ENCODE data around the gene MPP3. TPM values are rescaled to one million over a fixed set of nuclear protein-coding genes. Genes with fewer than 3 reads are reported as not detected.

MPP3 gene
- total RNA-seq, 1 donor from 2014 or later = 6.1 TPM

DNA sequence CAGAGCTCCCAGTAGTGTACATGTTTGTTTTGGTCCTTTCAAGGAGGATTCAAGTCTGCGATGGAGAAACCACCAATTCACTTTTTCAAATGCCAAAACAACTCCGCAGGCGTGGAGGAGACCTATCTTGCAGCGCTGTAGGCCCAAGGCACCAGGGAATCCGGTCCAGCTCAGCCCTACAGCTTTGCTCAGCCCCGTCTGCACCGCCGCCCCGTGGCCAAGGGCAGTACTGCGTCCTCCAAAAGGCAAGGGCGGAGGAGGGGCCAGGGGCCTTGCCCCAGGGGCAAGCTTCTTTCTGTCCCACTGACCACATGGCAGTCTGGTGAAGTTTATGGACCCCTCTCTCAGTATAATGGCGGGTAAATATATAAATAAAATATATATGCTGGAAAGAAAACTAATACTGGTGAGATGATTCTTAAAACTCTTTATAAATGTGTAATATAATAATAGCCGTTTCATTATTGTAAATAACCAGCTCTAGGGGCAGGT lies 13.3 kb upstream of the MPP3 start:
- H3K4me1 ChIP-seq = no peaks in the 10 kb centered on the region
- H3K9ac ChIP-seq = no peak overlapping the region
- no peaks in the 10 kb centered on the region for H3K9me3 Mint-ChIP-seq
- no peaks in the 10 kb centered on the region for H3K36me3 Mint-ChIP-seq
- H3F3A ChIP-seq (ENCODE audit: low read depth) = peaks cover 6% of the 10 kb centered on the region
- no peak overlapping the region for H3K27ac ChIP-seq
- DNase-seq (ENCODE audit: low spot score) = peak; percentile 86
- H2AFZ ChIP-seq (replicated peaks) = no peak overlapping the region
- H3K4me1 Mint-ChIP-seq = peaks cover 17% of the 10 kb centered on the region
- H3K4me3 Mint-ChIP-seq = no peak overlapping the region
- no peak overlapping the region for H3K4me3 ChIP-seq
- peak overlapping the region; percentile 21 for H3K27ac Mint-ChIP-seq
- H3K27me3 ChIP-seq = no peaks in the 10 kb centered on the region
- no peaks in the 10 kb centered on the region for H3K9me3 ChIP-seq (ENCODE audit: low read depth)
- H3K4me2 ChIP-seq = no peak overlapping the region
- H3K79me2 ChIP-seq (ENCODE audit: low read depth) = no peaks in the 10 kb centered on the region
- peak; percentile 94 for TF ChIP-seq CTCF (IDR thresholded peaks at IDR 0.05)
- no peak for TF ChIP-seq EZH2phosphoT487 (IDR thresholded peaks at IDR 0.05)
- no peaks in the 10 kb centered on the region for H3K36me3 ChIP-seq
- H4K20me1 ChIP-seq (ENCODE audit: low read depth) = no peaks in the 10 kb centered on the region
- H3K27me3 Mint-ChIP-seq (ENCODE audit: insufficient read depth, low read depth) = peaks cover 8% of the 10 kb centered on the region

- Histone ChIP-seq H3F3A (ENCODE audit: low read depth) (peaks cover 6% of the 10 kb centered on the region), H3K79me2 (ENCODE audit: low read depth) (no peaks in the 10 kb centered on the region), H3K4me3 (no peak overlapping the region), H4K20me1 (ENCODE audit: low read depth) (no peaks in the 10 kb centered on the region), H3K4me2 (no peak overlapping the region), H3K27me3 (no peaks in the 10 kb centered on the region), H2AFZ (replicated peaks) (no peak overlapping the region), H3K9me3 (ENCODE audit: low read depth) (no peaks in the 10 kb centered on the region), H3K36me3 (no peaks in the 10 kb centered on the region), H3K9ac (no peak overlapping the region), H3K4me1 (no peaks in the 10 kb centered on the region), H3K27ac (no peak overlapping the region)
- no peak for TF ChIP-seq EZH2 (IDR thresholded peaks at IDR 0.05)
- TF ChIP-seq CTCF (IDR thresholded peaks at IDR 0.05) = no peak
- no peak for TF ChIP-seq EZH2phosphoT487 (IDR thresholded peaks at IDR 0.05)
- Mint-ChIP-seq H3K4me3 (peak overlapping the region; percentile 60), H3K27me3 (ENCODE audit: insufficient read depth, low read depth) (peaks cover 8% of the 10 kb centered on the region), H3K9me3 (no peaks in the 10 kb centered on the region), H3K27ac (no peak overlapping the region), H3K36me3 (no peaks in the 10 kb centered on the region), H3K4me1 (peaks cover 16% of the 10 kb centered on the region)
- no peak for DNase-seq (ENCODE audit: low spot score)
Measured at GRCh38 chr17:43845766-43846165, 12.8 kb upstream of the MPP3 start.

GRCh38 chr17:43844241-43844640 lies 11.3 kb upstream of the MPP3 start:
- H3K4me3 ChIP-seq = no peak overlapping the region
- H3K27ac Mint-ChIP-seq = no peak overlapping the region
- no peaks in the 10 kb centered on the region for H3K9me3 Mint-ChIP-seq
- peaks cover 21% of the 10 kb centered on the region for H3K4me1 Mint-ChIP-seq
- H3K4me1 ChIP-seq = no peaks in the 10 kb centered on the region
- no peak overlapping the region for H3K4me3 Mint-ChIP-seq
- H3K4me2 ChIP-seq = no peak overlapping the region
- DNase-seq (ENCODE audit: low spot score) = no peak
- peaks cover 10% of the 10 kb centered on the region for H3K27me3 Mint-ChIP-seq (ENCODE audit: insufficient read depth, low read depth)
- no peak overlapping the region for H2AFZ ChIP-seq (replicated peaks)
- no peak overlapping the region for H3K9ac ChIP-seq
- H3K36me3 Mint-ChIP-seq = no peaks in the 10 kb centered on the region
- H4K20me1 ChIP-seq (ENCODE audit: low read depth) = no peaks in the 10 kb centered on the region
- H3K9me3 ChIP-seq (ENCODE audit: low read depth) = no peaks in the 10 kb centered on the region
- H3F3A ChIP-seq (ENCODE audit: low read depth) = peaks cover 6% of the 10 kb centered on the region
- no peaks in the 10 kb centered on the region for H3K36me3 ChIP-seq
- TF ChIP-seq EZH2 (IDR thresholded peaks at IDR 0.05) (no peak), EZH2phosphoT487 (IDR thresholded peaks at IDR 0.05) (no peak), CTCF (IDR thresholded peaks at IDR 0.05) (no peak)
- H3K27me3 ChIP-seq = peaks cover 6% of the 10 kb centered on the region
- no peaks in the 10 kb centered on the region for H3K79me2 ChIP-seq (ENCODE audit: low read depth)
- H3K27ac ChIP-seq = no peak overlapping the region

All from neural progenitor cell (in vitro differentiated cells).